ENCODE measurements around the gene TTC39B. TPM values are rescaled to one million over a fixed set of nuclear protein-coding genes. Genes with fewer than 3 reads are reported as not detected.

TTC39B gene
- total RNA-seq, 1 donor from 2014 or later, result 6.9 TPM

DNA sequence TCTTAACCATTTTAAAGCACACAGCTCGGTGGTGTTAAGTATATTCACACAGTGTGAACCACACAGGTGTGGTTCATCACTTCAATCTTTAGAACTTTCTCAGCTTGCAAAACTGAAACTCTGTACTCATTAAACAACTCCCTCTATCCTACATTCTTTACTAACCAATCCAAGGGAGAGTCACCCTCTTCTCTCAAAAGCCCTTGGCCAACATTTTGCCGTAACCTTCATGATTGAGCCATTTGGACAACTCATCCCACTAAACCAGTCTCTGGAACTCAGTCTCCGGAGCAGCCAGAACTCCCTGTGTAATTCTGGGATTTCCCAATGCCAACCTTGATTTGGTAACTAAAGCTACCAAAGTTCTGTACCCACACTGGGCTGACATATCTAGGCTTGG lies 84.7 kb downstream of the TTC39B start:
- no peak for DNase-seq

DNA sequence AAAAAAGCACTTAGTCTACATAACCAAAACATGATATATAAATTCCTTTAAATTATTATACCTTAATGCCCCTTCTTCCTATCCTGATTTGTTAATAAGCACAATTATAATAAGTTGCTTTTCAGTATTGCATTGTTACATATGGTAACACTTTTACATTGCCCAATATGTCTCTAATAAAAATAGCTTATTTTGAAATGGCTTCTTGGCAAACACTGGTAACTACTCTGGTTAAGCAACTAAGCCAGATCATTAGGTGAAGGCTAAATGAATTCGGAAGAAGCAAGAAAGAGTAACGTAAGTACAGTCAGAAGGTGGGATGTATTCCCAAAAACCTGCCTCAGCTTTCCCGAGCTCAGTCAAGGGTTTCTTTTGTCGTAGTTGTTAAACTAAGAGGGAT lies 85.3 kb downstream of the TTC39B start:
- DNase-seq, result no peak

DNA sequence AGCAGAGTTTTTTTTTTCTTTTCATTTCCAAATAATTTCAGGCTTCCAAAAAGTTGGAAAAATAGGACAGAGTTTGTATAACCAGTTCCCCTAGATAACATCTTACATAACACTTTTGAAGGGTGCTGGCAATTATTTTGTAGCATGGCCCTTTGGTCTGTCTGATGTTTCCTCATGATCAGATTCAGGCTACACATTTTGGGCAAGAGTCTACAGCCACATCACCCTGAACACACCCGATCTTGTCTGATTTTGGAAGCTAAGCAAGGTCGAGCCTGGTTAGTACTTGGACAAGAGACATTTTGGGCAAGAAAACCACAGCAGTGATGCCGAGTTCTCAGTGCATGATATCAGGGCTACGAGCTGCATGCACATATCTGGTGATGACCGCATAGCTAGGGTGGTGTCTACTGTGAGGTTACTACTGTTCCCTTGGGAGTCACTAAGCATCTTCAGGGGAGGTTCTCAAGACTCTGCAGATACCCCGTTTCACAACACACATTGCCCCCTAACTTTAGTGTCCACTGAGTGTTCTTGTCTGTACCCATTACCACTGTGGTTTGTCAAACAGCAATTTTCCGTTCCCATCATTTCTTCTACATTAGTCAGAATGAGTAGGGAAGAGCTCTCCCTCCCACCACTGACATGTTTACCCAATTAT lies 86.2 kb downstream of the TTC39B start:
- DNase-seq, result no peak

DNA sequence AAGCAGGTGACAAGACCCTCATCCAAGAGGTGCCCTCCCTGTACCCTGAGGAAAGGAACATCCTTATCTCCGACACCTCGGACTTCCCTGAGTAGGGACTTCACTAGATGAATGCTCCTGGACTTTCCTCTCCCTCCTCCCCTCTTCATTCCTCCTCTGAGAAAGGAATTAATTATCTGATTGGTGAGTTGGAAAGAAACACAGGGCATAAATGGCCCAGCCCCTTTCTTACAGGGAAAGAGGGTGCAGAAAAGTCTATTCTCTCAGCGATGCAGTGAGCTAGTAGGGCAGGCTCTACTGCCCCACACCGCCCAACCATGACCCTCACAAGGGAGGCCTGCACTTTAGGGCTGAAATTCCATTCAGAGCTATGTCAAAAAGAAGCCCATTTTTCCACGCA lies 87.5 kb downstream of the TTC39B start:
- no peak for DNase-seq

DNA sequence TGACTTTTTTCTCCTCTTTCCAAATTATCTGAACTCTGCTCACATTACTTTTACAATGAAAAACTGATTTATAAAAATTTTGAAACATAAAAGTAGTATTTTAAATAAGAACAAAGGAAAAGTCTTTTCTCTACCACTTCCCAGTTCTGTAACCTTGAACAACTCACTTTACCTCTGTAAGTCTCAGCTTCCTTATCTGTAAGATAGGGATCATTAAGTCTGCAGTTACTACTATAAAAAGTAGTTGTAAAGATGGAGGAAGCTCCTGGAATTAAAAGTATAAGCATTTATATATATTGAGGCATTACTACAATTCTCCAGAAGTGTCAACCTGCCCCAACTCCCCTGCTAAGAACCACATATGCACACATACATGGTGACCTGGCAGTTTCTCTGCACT lies 88.0 kb downstream of the TTC39B start:
- no peak for DNase-seq

DNA sequence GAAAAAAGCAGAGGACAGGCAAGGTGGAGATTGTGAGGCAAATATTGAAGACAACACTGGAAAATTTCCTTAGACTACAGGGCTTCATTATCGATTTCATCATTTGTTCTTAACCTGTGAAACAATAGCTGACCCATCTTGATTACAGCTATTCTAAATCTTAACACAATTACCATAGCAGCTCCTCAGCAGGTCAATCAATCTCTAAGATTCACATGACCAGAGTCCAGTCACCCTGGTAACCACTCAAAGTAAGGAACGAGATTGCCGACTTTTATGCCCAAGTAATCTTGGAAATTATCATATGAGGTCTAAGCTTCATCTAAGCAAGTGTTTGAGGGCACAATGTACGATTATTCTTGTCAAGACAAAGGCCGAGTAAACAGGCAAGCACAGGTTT lies 93.8 kb downstream of the TTC39B start:
- no peak for DNase-seq

DNA sequence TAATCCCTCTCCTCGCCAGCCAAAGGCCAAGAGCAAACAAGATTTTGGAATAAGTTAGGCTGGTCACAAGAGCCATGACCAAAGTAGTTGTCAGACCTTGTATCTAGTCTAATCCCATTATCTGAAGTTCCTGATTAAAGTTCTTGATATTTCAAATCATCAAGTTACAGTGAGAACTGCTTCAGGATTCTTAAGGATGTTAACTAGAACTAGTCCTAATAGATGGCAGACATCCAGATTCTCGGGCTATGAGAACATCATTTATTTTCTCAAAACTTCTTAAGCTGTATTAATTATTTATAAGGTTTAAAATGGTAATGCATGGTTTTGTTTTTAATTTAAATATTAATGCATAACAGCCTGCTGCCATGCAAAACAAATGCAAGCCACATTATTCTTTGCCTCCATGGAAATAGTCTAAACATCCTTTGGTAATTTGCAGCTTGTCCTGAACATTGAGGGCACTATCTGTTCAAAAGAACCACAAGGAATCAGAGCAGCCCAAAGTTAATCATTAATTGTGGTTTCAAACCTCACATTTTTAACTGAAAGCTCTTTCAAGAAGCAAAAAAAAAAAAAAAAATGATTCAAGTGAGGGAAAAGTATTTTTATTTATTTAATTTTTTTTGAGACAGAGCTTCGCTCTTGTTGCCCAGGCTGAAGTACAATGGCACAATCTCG lies 95.1 kb downstream of the TTC39B start:
- no peak for DNase-seq

DNA sequence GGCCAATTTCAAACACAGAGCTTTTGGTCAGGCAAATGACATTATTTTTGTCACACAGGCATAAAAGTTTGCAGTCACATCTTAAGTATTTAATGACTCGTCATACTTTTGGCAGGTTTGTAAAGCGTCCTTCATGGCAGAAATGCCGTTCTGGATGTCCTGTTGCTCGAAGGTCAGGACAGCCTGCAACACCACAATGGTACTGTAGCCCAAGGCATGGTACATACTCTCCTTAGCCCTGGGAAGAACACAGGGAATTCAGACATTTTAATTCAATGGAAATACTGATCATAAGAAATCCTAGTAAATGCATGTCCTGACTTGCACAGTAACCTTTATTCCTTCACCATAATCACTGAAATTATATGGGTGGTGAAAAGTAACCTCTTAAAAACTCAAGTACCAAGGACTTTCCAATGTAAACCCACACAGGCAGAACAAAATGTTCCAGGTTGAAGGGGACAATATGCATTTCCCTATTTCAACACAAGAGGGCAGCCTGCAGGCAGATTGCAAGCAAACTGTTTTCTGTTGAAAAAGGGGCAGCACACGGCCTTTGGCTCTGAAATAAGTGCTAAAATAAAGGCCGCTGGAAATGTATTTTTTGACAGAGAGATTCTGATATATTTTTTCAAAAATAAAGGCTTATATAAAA lies 95.7 kb downstream of the TTC39B start:
- DNase-seq, result no peak

DNA sequence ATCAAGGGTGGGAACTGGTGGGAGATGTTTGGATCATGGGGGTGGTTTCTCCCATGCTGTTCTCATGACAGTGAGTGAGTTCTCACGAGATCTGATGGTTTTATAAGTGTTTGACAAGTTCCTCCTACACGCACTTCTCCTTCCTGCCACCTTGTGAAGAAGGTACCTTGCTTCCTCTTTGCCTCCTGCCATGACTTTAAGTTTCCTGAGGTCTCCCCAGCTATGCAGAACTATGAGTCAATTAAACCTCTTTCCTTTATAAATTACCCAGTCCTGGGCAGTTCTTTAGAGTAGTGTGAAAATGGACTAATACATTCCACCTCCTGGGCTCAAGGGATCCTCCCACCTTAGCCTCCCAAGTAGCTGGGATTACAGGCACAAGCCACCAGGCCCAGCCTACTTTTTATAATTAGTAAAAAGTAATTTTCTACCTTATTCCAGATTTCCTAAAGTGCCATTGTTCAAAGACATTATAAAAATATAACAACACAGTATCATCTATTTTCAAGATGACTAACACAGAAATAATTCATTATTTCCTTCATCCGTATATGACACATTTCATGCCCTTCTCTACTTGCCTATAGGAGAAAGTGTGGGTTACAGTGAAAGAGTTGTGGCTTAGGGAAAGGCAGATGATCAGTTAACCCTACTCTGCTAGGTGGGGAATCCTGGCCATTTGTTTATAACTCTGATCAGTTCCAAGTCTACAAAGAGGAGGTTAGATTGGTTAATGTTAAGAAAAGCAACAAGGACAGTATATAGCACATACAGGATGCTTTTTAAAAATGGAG lies 99.9 kb downstream of the TTC39B start:
- DNase-seq, result no peak

DNA sequence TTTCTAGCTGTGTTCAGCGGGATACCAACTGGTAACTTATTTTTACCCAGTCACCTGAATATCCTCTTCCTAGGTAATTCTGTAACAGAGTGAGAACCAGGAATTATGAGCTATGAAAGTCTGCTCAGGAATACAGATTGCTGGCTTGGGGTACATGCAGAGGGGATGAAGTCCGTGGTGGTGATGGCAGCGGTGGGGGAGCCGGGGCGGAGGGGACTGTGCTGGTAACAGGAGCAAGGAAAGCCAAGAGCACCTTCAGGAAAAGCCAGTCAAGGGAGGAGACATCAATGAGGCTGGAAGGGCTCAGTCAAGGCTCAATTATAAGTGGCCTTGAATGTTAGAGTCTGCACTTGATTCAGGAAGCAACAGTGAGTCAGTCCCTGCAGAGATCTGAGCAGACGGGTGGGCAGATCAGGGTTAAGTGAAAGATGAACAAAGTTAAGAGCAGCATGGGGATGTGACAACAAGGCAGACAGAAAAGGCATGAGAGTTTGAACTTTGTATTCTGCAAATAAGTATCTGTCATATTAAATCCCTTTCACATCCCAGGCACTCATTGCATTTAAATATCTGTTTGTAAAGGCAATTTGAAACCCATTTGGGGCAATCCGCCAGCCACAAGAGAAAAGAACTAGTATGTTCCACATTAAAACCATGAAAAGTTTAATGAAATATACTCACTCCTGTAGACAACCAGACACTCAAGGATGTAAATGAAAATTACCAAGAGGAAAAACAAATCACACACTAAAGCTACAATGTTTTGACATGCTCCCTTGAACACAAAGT lies 101.2 kb downstream of the TTC39B start:
- DNase-seq, result no peak

DNA sequence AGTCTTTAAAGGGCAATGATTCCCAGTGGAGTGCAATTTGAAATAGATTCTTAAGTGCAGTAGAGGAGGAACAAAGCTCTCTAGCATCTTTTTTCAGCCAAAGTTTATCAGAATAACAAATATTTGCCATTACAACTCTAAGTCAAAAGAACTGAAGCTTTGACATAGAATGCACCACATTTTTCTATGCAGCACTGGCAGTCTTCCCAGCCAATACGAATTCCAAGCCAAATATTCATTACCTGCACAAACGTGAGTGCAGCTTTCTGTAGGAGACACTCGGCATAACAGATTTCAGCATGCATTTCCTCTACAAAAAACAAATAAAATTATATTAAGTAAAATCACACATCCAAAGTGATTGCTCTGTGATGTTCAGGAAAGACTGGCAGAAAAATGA lies 103.4 kb downstream of the TTC39B start:
- no peak for DNase-seq

DNA sequence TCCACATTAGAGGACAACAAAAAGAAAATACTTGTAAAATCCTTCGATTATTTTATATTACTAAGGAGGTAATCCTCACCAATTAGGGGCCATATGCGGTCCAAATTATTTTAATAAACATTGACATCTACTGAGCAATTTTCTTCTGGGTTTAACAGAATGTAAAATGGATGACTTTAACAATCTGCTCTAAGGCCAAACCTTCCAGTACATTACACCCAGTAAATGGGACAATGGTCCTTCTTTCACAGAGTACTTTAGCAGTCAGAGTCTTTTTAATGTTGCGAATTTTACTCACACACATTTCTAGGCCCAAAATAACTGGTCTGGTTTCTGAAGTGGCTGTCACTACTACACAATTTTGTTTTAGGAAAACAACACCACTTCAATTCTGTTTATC lies 106.9 kb downstream of the TTC39B start:
- no peak for DNase-seq

DNA sequence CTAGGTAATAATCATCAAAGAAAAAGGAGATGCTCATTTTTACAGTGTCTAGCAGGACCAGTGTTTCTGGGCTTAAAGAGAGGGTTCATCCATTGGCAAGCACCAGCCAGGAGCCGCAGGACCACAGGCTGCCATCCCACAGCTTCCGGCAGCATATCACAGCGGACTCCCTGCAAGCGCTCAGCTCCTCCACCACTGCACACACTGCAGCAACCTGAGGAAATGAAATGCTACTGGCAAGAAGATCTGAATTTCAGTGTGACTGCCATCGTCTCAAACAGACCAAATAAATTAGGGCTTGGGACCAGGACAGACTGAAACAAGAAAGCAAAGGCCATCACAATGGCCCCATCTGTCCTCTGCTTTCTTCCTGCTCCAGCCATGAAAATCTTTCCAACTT lies 114.2 kb downstream of the TTC39B start:
- DNase-seq, result no peak

DNA sequence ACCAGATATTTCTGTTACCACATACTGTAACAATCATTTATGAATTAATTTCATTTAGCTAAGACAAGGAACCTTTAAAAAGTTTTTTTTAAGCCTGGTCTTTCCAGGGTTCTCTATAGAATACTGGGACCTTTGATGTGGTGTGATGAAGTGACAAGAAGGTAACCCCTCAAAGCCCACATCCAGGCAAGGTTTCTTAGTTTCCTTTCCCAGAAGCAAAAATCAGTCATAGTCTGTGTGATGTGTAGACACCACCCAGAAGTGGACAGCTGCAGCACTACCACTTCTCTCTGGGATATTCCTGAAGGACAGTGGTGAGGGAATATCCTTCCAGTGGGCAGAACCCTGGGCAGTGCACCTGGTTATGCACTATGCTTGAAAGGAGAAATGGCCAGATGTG lies 115.6 kb downstream of the TTC39B start:
- no peak for DNase-seq

DNA sequence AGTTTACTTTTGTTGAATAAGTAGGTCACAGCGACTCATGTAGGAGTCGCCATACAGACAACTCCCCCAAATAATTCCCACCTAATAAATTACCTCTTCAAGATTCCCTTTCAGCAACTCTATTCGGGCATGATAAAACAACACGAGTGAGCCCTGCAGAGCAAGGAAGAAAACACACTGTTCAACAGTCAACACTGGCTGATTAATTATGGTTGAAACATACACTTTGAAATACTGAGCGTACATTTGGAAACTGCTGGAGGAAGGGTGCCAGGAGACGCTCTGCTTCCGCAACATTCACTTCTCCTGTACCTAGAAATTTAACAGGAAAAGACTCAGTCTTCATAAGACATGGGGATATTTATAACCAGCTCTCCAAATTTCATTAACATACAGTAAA lies 117.5 kb downstream of the TTC39B start:
- DNase-seq, result no peak

DNA sequence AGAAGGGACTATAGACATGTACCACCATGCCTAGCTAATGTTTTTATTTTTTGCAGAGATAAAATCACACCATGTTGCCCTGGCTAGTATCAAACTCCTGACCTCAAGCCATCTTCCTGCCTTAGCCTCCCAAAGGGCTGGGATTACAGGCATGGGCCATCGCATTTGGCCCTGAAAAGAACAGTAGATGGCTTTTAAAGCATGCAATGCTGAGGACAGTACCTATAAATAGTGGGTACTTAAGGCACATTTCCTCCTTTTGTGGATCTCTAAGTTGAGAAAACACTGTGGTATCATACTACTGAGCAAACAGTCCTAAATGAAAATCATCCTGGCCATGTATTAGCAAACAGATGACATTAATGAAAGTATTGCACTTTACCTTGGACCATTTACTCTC lies 119.4 kb downstream of the TTC39B start:
- DNase-seq, result no peak

DNA sequence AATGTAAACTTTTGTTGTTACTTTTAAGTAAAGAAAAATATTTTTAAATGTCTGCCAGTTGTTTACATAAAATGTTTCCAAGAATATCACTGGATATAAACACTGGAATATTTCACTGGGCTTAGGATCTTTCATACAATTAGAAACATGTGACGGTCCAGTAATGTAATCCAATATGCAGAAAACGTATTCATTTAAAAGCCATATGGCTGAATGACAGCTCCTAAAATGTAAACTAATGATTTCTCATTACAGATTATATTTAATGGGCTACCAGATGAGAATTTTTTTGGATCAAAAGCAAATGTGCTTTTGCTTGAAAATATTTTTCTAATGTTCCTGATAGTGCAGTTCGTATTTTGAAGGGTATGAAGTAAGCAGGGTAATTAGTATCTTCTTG lies 124.3 kb downstream of the TTC39B start:
- no peak for DNase-seq

DNA sequence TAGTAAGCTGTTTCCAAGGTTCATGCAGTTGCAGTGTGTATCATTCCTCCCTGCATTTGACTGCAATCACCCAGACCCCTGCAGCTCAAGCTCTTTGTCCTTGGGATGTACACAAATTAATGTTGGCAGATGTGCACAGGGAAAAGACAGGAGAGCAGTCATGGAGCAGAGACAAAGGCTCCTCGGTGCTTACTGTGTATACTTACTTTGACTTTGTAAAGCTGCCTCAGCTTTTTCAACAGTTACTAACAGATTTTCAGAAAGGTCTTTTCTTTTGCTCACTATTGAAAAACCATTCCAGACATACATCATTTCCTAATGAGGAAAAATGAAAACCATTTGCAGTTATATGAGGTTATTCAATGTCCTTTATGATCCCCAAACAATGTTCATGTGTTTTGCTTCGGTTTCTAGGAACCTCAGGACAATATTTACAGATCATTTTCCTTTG lies 124.9 kb downstream of the TTC39B start:
- DNase-seq, result no peak

DNA sequence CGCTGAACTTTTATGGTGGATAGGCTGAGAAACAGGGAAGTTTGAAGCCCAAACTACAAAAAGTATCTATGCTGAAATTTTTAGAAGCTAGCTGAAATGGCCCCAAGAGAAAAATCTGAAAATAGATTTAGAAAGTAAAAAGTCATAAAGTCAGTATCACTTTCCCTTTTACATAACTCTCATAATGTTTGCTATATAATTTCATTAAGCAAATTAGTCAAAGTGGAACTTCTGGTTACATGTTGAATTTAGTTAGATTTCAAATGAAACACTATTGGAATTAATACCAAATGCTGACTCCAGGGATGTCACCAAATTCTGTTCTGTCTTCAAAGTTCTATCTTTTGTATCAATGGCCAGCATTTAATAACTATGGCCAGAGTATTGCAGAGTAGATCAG lies 126.9 kb downstream of the TTC39B start:
- DNase-seq, result no peak

DNA sequence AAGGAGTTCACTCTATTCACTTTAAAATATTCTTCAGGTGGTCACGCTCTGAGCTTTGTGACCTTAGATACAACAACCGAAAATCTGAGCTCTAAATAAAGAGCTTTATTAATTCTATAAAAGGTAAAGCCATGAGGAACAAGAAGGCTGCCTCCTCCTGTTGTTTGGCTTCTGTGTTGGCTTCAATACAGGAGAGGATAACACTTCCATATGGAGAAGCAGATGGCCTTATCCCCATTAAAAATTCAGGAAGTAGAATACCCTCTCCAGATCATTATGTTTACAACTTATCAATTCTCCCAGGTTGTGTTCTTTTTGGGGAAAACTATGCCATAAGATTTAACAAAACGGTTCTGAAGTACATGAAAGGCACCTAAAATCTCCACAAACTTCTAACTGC lies 128.4 kb downstream of the TTC39B start:
- DNase-seq, result no peak

DNA sequence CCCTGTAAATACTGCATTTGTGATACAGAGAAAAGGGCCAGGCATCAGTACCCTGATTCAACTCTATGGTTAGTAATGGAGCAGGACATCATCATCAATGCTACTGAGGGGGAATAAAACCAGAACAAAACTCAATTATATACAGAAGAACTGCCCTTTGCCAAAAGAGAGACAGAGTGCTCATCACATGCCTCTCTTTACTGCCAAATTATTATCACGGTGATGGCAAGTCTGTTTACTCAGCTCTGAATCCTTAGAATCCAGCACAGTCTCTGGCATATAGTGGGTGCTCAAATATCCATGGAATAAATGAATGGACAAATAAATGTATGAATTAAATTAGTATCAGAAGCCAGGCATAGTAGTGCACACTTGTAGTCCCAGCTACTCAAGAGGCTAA lies 130.2 kb downstream of the TTC39B start:
- no peak for DNase-seq

DNA sequence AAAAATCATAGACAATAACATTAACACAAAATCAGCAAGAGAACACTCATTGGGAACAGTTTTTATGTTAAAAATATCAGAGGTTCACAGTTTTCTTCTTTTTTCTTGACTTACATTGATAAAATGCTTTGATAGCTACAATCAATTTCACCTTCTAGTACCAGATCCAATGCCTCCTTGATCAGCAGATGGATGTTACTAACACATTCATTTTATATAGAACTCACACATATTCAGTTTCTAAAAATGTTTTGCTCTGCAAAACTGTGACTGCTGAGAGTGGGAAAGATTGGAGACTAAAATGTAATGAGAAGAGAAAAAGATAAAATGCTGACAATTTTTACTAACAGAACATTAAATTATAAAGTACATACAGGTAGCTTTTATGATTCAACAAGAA lies 143.1 kb downstream of the TTC39B start:
- DNase-seq, result no peak
